Activated CD4-positive, CD25-positive, alpha-beta regulatory T cell treated with anti-CD3 and anti-CD28 coated beads, Interleukin-2, amount 50 U/mL, for 24 hours (primary cell): ENCODE data around the gene NR3C1.
A peak's percentile ranks its signal among the peaks of the same experiment; 100 is the strongest.

Experiments
- ATAC-seq, 2 donors: fragments of 150-1000 bp; cut with Tn5 transposase; one replicate each; pipeline ENCODE4 v1.10.0; 2021; ENCODE audit warnings: mild to moderate bottlenecking in 1 of 2, moderate library complexity in 1 of 2

NR3C1 gene

GRCh38 chr5:143229426-143229895, 174.0 kb downstream of the NR3C1 start:
- ATAC-seq: peak; percentile 15 to 21

DNA sequence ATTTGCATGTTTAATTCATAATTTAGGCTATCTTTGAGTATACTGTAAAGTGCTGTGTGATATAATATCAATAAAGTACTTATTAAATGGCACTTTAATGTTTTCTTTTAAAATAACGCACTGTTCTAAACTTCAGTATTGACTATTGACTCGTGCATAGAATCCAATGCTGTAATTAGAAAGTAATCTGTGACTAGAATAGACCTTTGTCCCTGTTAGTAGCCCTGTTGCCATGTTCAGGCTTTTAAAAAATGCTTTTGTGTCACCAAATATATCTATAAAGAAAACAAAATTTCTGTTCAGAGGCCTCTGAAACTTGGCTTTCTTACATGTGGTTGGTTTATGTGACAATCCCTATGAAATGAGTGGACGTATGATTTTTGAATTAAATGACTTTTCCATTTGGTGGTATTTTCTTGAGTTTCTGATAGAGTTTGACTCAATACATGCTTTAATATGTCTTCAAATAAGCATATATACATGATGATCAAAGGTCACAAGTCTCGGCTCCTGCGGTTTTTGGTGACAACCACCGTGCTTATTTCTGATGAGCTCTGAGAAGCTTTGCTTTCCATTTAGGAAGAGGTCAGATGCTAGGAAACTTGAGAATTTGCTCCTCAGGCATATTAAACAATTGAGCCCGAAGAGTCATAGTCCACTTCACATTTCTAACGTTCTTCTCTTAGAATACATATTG, 174.7 kb downstream of the NR3C1 start:
- ATAC-seq: peak; percentile 7 to 12
